ENCODE data around the gene WDR83. TPM values are rescaled to one million over a fixed set of nuclear protein-coding genes. Genes with fewer than 3 reads are reported as not detected.

Gene WDR83
- total RNA-seq, 2 donors from 2014 or later: 18.8 to 26.2 TPM

GRCh38 chr19:12698138-12698537 is 31.5 kb downstream of the WDR83 start:
- no peaks in the 10 kb centered on the region for H3K4me1 ChIP-seq (ENCODE audit: control insufficient read depth, insufficient read depth, low read length)
- no peak for DNase-seq
- WGBS, 2 experiments (ENCODE audit: insufficient coverage in 1 of 2, insufficient read length in 1 of 2): 94% methylated on average over 3 to 6 of the region's 6 CpGs
- no peaks in the 10 kb centered on the region for H3K27me3 ChIP-seq (ENCODE audit: control insufficient read depth, insufficient read depth, low read length, poor library complexity, severe bottlenecking)
- H3K36me3 ChIP-seq (ENCODE audit: control insufficient read depth, insufficient read depth, low read length): peaks cover 44% of the 10 kb centered on the region
- H3K4me1 Mint-ChIP-seq: peaks cover 2% of the 10 kb centered on the region
- H3K9me3 Mint-ChIP-seq: no peaks in the 10 kb centered on the region
- H3K36me3 Mint-ChIP-seq (ENCODE audit: low read depth): peaks cover 38% of the 10 kb centered on the region
- no peak overlapping the region for H3K9ac ChIP-seq (ENCODE audit: extremely low read depth, low read length, poor library complexity, severe bottlenecking)
- H3K4me3 ChIP-seq (ENCODE audit: low read length): no peak overlapping the region
- H3K9me3 ChIP-seq (ENCODE audit: control insufficient read depth, low read length): no peaks in the 10 kb centered on the region
- H3K27ac ChIP-seq (ENCODE audit: low read depth, low read length): no peak overlapping the region
- H3K4me3 Mint-ChIP-seq: no peak overlapping the region
- no peak overlapping the region for H3K27ac Mint-ChIP-seq
- H3K27me3 Mint-ChIP-seq (ENCODE audit: insufficient read depth): no peaks in the 10 kb centered on the region
- TF ChIP-seq CTCF (conservative IDR thresholded peaks at IDR 0.05): no peak

- no peaks in the 10 kb centered on the region for H3K27me3 Mint-ChIP-seq (ENCODE audit: insufficient read depth)
- 97 to 99% methylated on average over 18 to 33 of the region's 33 CpGs for WGBS, 2 experiments (ENCODE audit: insufficient coverage in 1 of 2, insufficient read length in 1 of 2)
These were observed 35.1 kb downstream of the WDR83 start for GRCh38 chr19:12701596-12702282.

GRCh38 chr19:12703046-12703445 is 36.4 kb downstream of the WDR83 start:
- H3K9me3 Mint-ChIP-seq: no peaks in the 10 kb centered on the region
- peak; percentile 96 for DNase-seq
- Histone ChIP-seq H3K27ac (ENCODE audit: low read depth, low read length) (peak overlapping the region; percentile 34), H3K4me3 (ENCODE audit: low read length) (no peak overlapping the region), H3K9ac (ENCODE audit: extremely low read depth, low read length, poor library complexity, severe bottlenecking) (peak overlapping the region; percentile 41), H3K27me3 (ENCODE audit: control insufficient read depth, insufficient read depth, low read length, poor library complexity, severe bottlenecking) (no peaks in the 10 kb centered on the region), H3K4me1 (ENCODE audit: control insufficient read depth, insufficient read depth, low read length) (no peaks in the 10 kb centered on the region), H3K36me3 (ENCODE audit: control insufficient read depth, insufficient read depth, low read length) (peaks cover 86% of the 10 kb centered on the region), H3K9me3 (ENCODE audit: control insufficient read depth, low read length) (no peaks in the 10 kb centered on the region)
- no peak overlapping the region for H3K4me3 Mint-ChIP-seq
- H3K27ac Mint-ChIP-seq: peak overlapping the region; percentile 90
- no peak for TF ChIP-seq CTCF (conservative IDR thresholded peaks at IDR 0.05)
- H3K36me3 Mint-ChIP-seq (ENCODE audit: low read depth): peaks cover 69% of the 10 kb centered on the region
- 58 to 80% methylated on average over 1 to 9 of the region's 9 CpGs for WGBS, 2 experiments (ENCODE audit: insufficient coverage in 1 of 2, insufficient read length in 1 of 2)
- no peaks in the 10 kb centered on the region for H3K27me3 Mint-ChIP-seq (ENCODE audit: insufficient read depth)
- H3K4me1 Mint-ChIP-seq: peaks cover 2% of the 10 kb centered on the region

More at GRCh38 chr19:12701596-12702282, 35.1 kb downstream of the WDR83 start:
- Histone ChIP-seq H3K9ac (ENCODE audit: extremely low read depth, low read length, poor library complexity, severe bottlenecking) (no peak overlapping the region), H3K36me3 (ENCODE audit: control insufficient read depth, insufficient read depth, low read length) (peaks cover 78% of the 10 kb centered on the region), H3K27me3 (ENCODE audit: control insufficient read depth, insufficient read depth, low read length, poor library complexity, severe bottlenecking) (no peaks in the 10 kb centered on the region), H3K9me3 (ENCODE audit: control insufficient read depth, low read length) (no peaks in the 10 kb centered on the region), H3K4me3 (ENCODE audit: low read length) (no peak overlapping the region), H3K27ac (ENCODE audit: low read depth, low read length) (no peak overlapping the region), H3K4me1 (ENCODE audit: control insufficient read depth, insufficient read depth, low read length) (no peaks in the 10 kb centered on the region)
- peaks cover 65% of the 10 kb centered on the region for H3K36me3 Mint-ChIP-seq (ENCODE audit: low read depth)
- no peak overlapping the region for H3K27ac Mint-ChIP-seq
- DNase-seq: no peak
- no peaks in the 10 kb centered on the region for H3K9me3 Mint-ChIP-seq
- no peak overlapping the region for H3K4me3 Mint-ChIP-seq
- TF ChIP-seq CTCF (conservative IDR thresholded peaks at IDR 0.05): no peak
- H3K4me1 Mint-ChIP-seq: peaks cover 4% of the 10 kb centered on the region

All from endodermal cell (in vitro differentiated cells).